ENCODE data around the gene SERPINE3.

The SERPINE3 gene

GRCh38 chr13:51332566-51333361 is 6.7 kb upstream of the SERPINE3 start:
- H2AFZ ChIP-seq (ENCODE audit: low read depth, low read length), result no peak overlapping the region
- no peaks in the 10 kb centered on the region for H3K27me3 ChIP-seq (ENCODE audit: insufficient read depth, low read length)
- no peaks in the 10 kb centered on the region for H3K9me3 ChIP-seq (ENCODE audit: low read length)
- no peaks in the 10 kb centered on the region for H3K4me1 ChIP-seq (ENCODE audit: insufficient read depth, low read length)
- H3K4me3 ChIP-seq (ENCODE audit: low read length), result no peak overlapping the region
- no peaks in the 10 kb centered on the region for H3K36me3 ChIP-seq (ENCODE audit: insufficient read depth, low read length)

DNA sequence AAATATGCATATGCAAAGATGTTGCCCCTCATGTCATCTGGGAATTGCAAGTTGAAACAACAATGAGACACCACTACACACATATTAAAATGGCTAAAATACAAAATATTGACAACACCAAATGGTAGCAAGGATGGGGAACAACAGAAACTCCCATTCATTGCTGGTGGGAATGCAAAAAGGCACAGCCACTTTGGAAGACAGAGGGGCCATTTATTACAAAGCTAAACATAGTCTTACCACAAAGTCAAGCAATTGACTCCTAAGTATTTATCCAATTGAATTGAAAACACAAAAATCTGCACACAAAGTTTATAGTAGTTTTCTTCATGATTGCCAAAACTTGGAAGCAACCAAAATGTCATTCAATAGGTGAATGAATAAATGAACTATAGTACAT is 6.1 kb upstream of the SERPINE3 start:
- Histone ChIP-seq H3K9me3 (ENCODE audit: low read length) (no peaks in the 10 kb centered on the region), H2AFZ (ENCODE audit: low read depth, low read length) (no peak overlapping the region), H3K4me1 (ENCODE audit: insufficient read depth, low read length) (no peaks in the 10 kb centered on the region)

GRCh38 chr13:51333826-51334225 is 5.7 kb upstream of the SERPINE3 start:
- no peaks in the 10 kb centered on the region for H3K9me3 ChIP-seq (ENCODE audit: low read length)
- no peaks in the 10 kb centered on the region for H3K27me3 ChIP-seq (ENCODE audit: insufficient read depth, low read length)
- H3K4me1 ChIP-seq (ENCODE audit: insufficient read depth, low read length), result no peaks in the 10 kb centered on the region
- no peak overlapping the region for H2AFZ ChIP-seq (ENCODE audit: low read depth, low read length)
- no peaks in the 10 kb centered on the region for H3K36me3 ChIP-seq (ENCODE audit: insufficient read depth, low read length)
- H3K4me3 ChIP-seq (ENCODE audit: low read length), result no peak overlapping the region

More for the DNA sequence above, 6.1 kb upstream of the SERPINE3 start:
- no peaks in the 10 kb centered on the region for H3K27me3 ChIP-seq (ENCODE audit: insufficient read depth, low read length)
- no peaks in the 10 kb centered on the region for H3K36me3 ChIP-seq (ENCODE audit: insufficient read depth, low read length)
- no peak overlapping the region for H3K4me3 ChIP-seq (ENCODE audit: low read length)

- no peaks in the 10 kb centered on the region for H3K9me3 ChIP-seq (ENCODE audit: low read length)
- H3K4me3 ChIP-seq (ENCODE audit: low read length), result no peak overlapping the region
- H2AFZ ChIP-seq (ENCODE audit: low read depth, low read length), result no peak overlapping the region
- no peaks in the 10 kb centered on the region for H3K4me1 ChIP-seq (ENCODE audit: insufficient read depth, low read length)
- H3K36me3 ChIP-seq (ENCODE audit: insufficient read depth, low read length), result no peaks in the 10 kb centered on the region
- no peaks in the 10 kb centered on the region for H3K27me3 ChIP-seq (ENCODE audit: insufficient read depth, low read length)
These were observed 2.7 kb upstream of the SERPINE3 start for GRCh38 chr13:51336746-51337145.

- no peaks in the 10 kb centered on the region for H3K4me1 ChIP-seq (ENCODE audit: insufficient read depth, low read length)
- H3K4me3 ChIP-seq (ENCODE audit: low read length), result no peak overlapping the region
- no peak overlapping the region for H2AFZ ChIP-seq (ENCODE audit: low read depth, low read length)
- no peaks in the 10 kb centered on the region for H3K27me3 ChIP-seq (ENCODE audit: insufficient read depth, low read length)
- no peaks in the 10 kb centered on the region for H3K36me3 ChIP-seq (ENCODE audit: insufficient read depth, low read length)
- no peaks in the 10 kb centered on the region for H3K9me3 ChIP-seq (ENCODE audit: low read length)
These were observed 651 bp downstream of the SERPINE3 start for GRCh38 chr13:51339952-51340732.

DNA sequence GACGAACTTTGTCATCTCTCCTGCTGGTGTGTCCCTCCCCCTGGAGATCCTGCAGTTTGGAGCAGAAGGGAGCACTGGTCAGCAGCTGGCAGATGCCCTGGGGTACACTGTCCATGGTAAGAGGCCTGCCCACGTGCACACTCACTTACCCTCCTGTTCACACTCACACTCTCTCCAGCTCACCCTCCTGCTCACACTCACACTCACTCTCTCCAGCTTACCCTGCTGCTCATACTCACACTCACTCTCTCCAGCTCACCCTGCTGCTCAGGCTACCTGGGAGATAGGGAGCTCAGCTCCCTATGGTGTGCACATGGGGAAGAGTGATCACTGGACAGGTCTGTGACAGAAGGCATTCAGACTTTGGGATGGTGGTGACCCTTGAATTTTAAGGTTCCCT is 1.7 kb downstream of the SERPINE3 start:
- Histone ChIP-seq H3K36me3 (ENCODE audit: insufficient read depth, low read length) (no peaks in the 10 kb centered on the region), H3K9me3 (ENCODE audit: low read length) (no peaks in the 10 kb centered on the region), H3K4me3 (ENCODE audit: low read length) (no peak overlapping the region), H2AFZ (ENCODE audit: low read depth, low read length) (no peak overlapping the region), H3K27me3 (ENCODE audit: insufficient read depth, low read length) (no peaks in the 10 kb centered on the region), H3K4me1 (ENCODE audit: insufficient read depth, low read length) (no peaks in the 10 kb centered on the region)

- Histone ChIP-seq H3K4me3 (ENCODE audit: low read length) (no peak overlapping the region), H3K36me3 (ENCODE audit: insufficient read depth, low read length) (no peaks in the 10 kb centered on the region), H3K27me3 (ENCODE audit: insufficient read depth, low read length) (no peaks in the 10 kb centered on the region), H2AFZ (ENCODE audit: low read depth, low read length) (no peak overlapping the region), H3K9me3 (ENCODE audit: low read length) (no peaks in the 10 kb centered on the region), H3K4me1 (ENCODE audit: insufficient read depth, low read length) (no peaks in the 10 kb centered on the region)
These were observed 2.3 kb downstream of the SERPINE3 start for GRCh38 chr13:51341791-51342190.

- H3K4me1 ChIP-seq (ENCODE audit: insufficient read depth, low read length), result no peaks in the 10 kb centered on the region
- H3K36me3 ChIP-seq (ENCODE audit: insufficient read depth, low read length), result no peaks in the 10 kb centered on the region
- H3K4me3 ChIP-seq (ENCODE audit: low read length), result no peak overlapping the region
- no peaks in the 10 kb centered on the region for H3K9me3 ChIP-seq (ENCODE audit: low read length)
- no peak overlapping the region for H2AFZ ChIP-seq (ENCODE audit: low read depth, low read length)
- no peaks in the 10 kb centered on the region for H3K27me3 ChIP-seq (ENCODE audit: insufficient read depth, low read length)
These were observed 3.2 kb downstream of the SERPINE3 start for GRCh38 chr13:51342706-51343105.

DNA sequence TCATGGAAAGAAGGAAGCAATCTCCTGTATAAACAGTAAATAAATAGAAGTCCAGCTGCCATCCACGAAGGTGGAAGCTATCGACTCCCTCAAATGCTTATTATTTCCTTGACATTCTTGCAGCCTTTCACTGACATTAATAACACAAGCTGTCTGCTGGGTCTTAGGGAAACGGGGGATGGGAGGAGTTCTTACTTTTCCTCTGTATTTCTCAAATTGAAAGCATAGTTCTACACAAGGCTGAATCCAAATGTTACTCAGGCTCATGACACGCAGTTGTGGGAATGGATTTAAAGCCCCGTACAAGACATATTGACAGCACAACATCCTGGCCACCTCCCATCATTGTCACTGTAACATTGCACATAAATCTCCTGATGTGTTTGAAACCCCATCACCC is 4.0 kb downstream of the SERPINE3 start:
- H3K9me3 ChIP-seq (ENCODE audit: low read length), result no peaks in the 10 kb centered on the region
- H3K27me3 ChIP-seq (ENCODE audit: insufficient read depth, low read length), result no peaks in the 10 kb centered on the region
- no peaks in the 10 kb centered on the region for H3K36me3 ChIP-seq (ENCODE audit: insufficient read depth, low read length)
- no peak overlapping the region for H3K4me3 ChIP-seq (ENCODE audit: low read length)
- no peaks in the 10 kb centered on the region for H3K4me1 ChIP-seq (ENCODE audit: insufficient read depth, low read length)
- no peak overlapping the region for H2AFZ ChIP-seq (ENCODE audit: low read depth, low read length)

GRCh38 chr13:51346397-51346796 is 6.9 kb downstream of the SERPINE3 start:
- Histone ChIP-seq H3K4me3 (ENCODE audit: low read length) (no peak overlapping the region), H2AFZ (ENCODE audit: low read depth, low read length) (no peak overlapping the region), H3K36me3 (ENCODE audit: insufficient read depth, low read length) (no peaks in the 10 kb centered on the region), H3K4me1 (ENCODE audit: insufficient read depth, low read length) (no peaks in the 10 kb centered on the region), H3K27me3 (ENCODE audit: insufficient read depth, low read length) (no peaks in the 10 kb centered on the region), H3K9me3 (ENCODE audit: low read length) (no peaks in the 10 kb centered on the region)

GRCh38 chr13:51347099-51347498 is 7.6 kb downstream of the SERPINE3 start:
- H3K36me3 ChIP-seq (ENCODE audit: insufficient read depth, low read length), result no peaks in the 10 kb centered on the region
- H3K27me3 ChIP-seq (ENCODE audit: insufficient read depth, low read length), result no peaks in the 10 kb centered on the region
- no peaks in the 10 kb centered on the region for H3K4me1 ChIP-seq (ENCODE audit: insufficient read depth, low read length)
- no peaks in the 10 kb centered on the region for H3K9me3 ChIP-seq (ENCODE audit: low read length)
- H3K4me3 ChIP-seq (ENCODE audit: low read length), result no peak overlapping the region
- H2AFZ ChIP-seq (ENCODE audit: low read depth, low read length), result no peak overlapping the region

- H3K9me3 ChIP-seq (ENCODE audit: low read length), result no peaks in the 10 kb centered on the region
- no peaks in the 10 kb centered on the region for H3K4me1 ChIP-seq (ENCODE audit: insufficient read depth, low read length)
- no peaks in the 10 kb centered on the region for H3K36me3 ChIP-seq (ENCODE audit: insufficient read depth, low read length)
- H2AFZ ChIP-seq (ENCODE audit: low read depth, low read length), result no peak overlapping the region
- no peaks in the 10 kb centered on the region for H3K27me3 ChIP-seq (ENCODE audit: insufficient read depth, low read length)
- no peak overlapping the region for H3K4me3 ChIP-seq (ENCODE audit: low read length)
These were observed 8.8 kb downstream of the SERPINE3 start for GRCh38 chr13:51348069-51348967.

DNA sequence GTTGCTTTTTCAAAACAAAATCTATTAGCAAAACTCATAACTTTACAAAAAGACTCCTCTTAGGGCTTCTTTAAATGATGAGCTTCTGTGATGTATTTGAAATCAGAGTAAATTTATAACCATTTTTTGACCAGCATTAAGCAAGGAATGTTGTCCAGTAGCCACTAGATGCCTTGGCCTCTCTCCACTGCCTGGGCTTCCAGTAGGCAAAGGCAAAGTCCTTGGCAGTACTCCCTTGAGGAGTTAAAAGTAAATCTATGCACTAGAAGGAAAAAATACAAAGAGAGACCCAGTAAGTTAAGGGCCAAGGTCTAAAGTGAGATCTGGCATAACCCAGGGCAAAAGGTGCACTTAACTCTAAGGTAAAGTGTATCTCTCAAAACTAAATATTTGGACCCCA is 9.5 kb downstream of the SERPINE3 start:
- Histone ChIP-seq H3K27me3 (ENCODE audit: insufficient read depth, low read length) (no peaks in the 10 kb centered on the region), H3K9me3 (ENCODE audit: low read length) (no peaks in the 10 kb centered on the region), H2AFZ (ENCODE audit: low read depth, low read length) (no peak overlapping the region), H3K4me1 (ENCODE audit: insufficient read depth, low read length) (no peaks in the 10 kb centered on the region), H3K36me3 (ENCODE audit: insufficient read depth, low read length) (no peaks in the 10 kb centered on the region), H3K4me3 (ENCODE audit: low read length) (no peak overlapping the region)
